ENCODE measurements around the gene CFHR2.
"Not testable (repeated sequence)": the region's sequence is repeated elsewhere in the genome, so short reads cannot be mapped to it uniquely, and the experiment has no call there.

CFHR2 gene

GRCh38 chr1:196970182-196970581 is 26.6 kb downstream of the CFHR2 start:
- no peak overlapping the region for H3K27ac ChIP-seq
- H3K4me3 ChIP-seq = no peak overlapping the region
- no peaks in the 10 kb centered on the region for H3K9me3 ChIP-seq
- DNase-seq = no peak
- no peaks in the 10 kb centered on the region for H3K4me1 ChIP-seq
- intact Hi-C loops (cut with DNase I; ENCODE audit: low total_unique reads) = no loop called here
- H3K36me3 ChIP-seq = no peaks in the 10 kb centered on the region
- TF ChIP-seq CTCF (IDR thresholded peaks at IDR 0.05) = no peak
- H3K27me3 ChIP-seq = no peaks in the 10 kb centered on the region

DNA sequence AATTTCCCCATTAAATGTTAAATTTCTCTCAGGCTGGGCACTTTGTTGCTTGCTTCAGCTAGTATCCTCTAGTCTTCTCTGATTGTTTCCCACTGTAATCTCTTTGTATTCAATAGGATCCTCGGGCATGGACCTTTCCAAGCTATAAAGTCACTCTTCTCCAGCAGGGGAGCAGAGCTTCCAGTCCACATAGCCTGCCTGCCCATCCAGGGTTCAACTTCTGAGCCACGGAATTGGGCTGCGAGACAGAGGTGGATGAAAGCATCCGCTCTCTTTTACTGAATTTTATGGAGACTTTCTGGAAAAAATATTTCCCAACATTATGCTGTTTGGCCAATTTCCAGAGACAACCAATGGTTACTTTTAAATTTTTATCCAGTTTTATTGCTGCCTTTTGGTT is 32.7 kb downstream of the CFHR2 start:
- Histone ChIP-seq H3K9me3 (no peaks in the 10 kb centered on the region), H3K27ac (no peak overlapping the region), H3K4me3 (no peak overlapping the region), H3K36me3 (no peaks in the 10 kb centered on the region), H3K27me3 (no peaks in the 10 kb centered on the region), H3K4me1 (no peaks in the 10 kb centered on the region)
- DNase-seq = no peak
- intact Hi-C loops (cut with DNase I; ENCODE audit: low total_unique reads) = no loop called here
- no peak for TF ChIP-seq CTCF (IDR thresholded peaks at IDR 0.05)

DNA sequence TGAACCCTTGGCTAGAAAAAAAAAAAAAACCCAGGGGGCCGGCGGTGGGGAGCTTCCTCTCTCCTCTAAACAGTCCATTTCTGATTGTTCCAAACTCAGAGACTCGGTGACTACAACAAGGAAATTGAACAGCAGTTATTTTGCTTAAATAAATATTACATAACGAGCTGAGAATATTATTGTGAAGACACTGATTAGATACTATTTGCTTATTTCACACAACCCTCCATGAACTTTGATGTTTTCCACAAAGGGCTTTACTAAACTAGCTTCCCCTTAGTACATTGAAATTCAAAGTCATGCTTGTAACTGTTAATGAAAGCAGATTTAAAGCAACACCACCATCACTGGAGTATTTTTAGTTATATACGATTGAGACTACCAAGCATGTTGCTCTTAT is 33.7 kb downstream of the CFHR2 start, which contains the start of gene CFHR5:
Gene CFHR5, plus strand, starts transcription at position 279 of the 400 bp plus-strand sequence. Its CDS starts 109 bp downstream, at position 388.
- no peak for TF ChIP-seq CTCF (IDR thresholded peaks at IDR 0.05)
- H3K27ac ChIP-seq = no peak within 1 kb of the TSS

GRCh38 chr1:196980859-196981258 is 37.3 kb downstream of the CFHR2 start:
- intact Hi-C loops (cut with DNase I; ENCODE audit: low total_unique reads) = no loop called here
- no peaks in the 10 kb centered on the region for H3K4me1 ChIP-seq
- H3K27me3 ChIP-seq = no peaks in the 10 kb centered on the region
- no peak overlapping the region for H3K27ac ChIP-seq
- no peaks in the 10 kb centered on the region for H3K36me3 ChIP-seq
- DNase-seq = no peak
- no peak overlapping the region for H3K4me3 ChIP-seq
- TF ChIP-seq CTCF (IDR thresholded peaks at IDR 0.05) = no peak
- no peaks in the 10 kb centered on the region for H3K9me3 ChIP-seq

More for the DNA sequence above, 33.7 kb downstream of the CFHR2 start, which contains the start of gene CFHR5:
- H3K9me3 ChIP-seq = no peaks in the 10 kb centered on the region
- H3K4me3 ChIP-seq = no peak within 1 kb of the TSS
- H3K4me1 ChIP-seq = no peaks in the 10 kb centered on the region
- intact Hi-C loops (cut with DNase I; ENCODE audit: low total_unique reads) = no loop called here
- no peak for DNase-seq
- H3K27me3 ChIP-seq = no peaks in the 10 kb centered on the region
- H3K36me3 ChIP-seq = no peaks in the 10 kb centered on the region

DNA sequence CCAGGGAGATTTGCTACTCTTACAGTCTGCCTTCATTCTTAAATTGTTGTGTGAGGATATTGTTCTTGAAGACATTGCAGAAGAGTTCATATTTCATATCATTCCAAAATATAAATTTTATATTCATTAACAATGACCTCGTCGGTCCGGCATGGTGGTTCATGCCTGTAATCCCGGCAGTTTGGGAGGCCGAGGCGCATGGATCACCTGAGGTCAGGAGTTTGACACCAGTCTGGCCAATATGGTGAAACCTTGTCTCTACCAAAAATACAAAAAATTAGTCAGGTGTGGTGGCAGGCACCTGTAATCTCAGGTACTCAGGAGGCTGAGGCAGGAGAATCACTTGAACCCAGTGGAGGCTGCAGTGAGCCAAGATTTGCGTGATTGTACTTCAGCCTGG is 38.7 kb downstream of the CFHR2 start:
- H3K4me1 ChIP-seq; H3K9me3 ChIP-seq; H3K27ac ChIP-seq; H3K27me3 ChIP-seq; DNase-seq; H3K36me3 ChIP-seq; intact Hi-C loops (cut with DNase I; ENCODE audit: low total_unique reads); H3K4me3 ChIP-seq: not testable (repeated sequence)

DNA sequence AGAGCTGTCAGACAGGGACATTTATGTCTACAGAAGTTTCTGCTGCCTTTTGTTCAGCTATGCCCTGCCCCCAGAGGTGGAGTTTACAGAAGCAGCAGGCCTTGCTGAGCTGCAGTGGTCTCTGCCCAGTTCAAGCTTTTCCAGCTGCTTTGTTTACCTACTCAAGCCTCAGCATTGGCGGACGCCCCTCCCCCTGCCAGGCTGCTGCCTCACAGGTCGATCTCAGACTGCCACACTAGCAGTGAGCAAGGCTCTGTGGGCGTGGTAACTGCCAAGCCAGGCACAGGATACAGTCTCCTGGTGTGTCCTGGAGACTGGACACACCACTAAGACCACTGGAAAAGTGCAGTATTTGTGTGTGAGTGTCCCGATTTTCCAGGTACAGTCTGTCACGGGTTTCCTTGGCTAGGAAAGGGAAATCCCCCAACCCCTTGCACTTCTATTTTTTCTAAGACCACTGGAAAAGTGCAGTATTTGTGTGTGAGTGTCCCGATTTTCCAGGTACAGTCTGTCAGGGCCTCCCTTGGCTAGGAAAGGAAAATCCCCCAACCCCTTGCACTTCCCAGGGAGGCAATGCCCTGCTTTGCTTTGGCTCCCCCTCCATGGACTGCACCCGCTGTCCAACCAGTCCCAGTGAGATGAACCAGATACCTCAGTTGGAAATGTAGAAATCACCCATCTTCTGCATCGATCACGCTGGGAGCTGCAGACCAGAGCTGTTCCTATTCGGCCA is 48.5 kb downstream of the CFHR2 start:
- H3K4me1 ChIP-seq; intact Hi-C loops (cut with DNase I; ENCODE audit: low total_unique reads); H3K27ac ChIP-seq; H3K36me3 ChIP-seq; H3K9me3 ChIP-seq; H3K4me3 ChIP-seq; DNase-seq; H3K27me3 ChIP-seq: not testable (repeated sequence)

DNA sequence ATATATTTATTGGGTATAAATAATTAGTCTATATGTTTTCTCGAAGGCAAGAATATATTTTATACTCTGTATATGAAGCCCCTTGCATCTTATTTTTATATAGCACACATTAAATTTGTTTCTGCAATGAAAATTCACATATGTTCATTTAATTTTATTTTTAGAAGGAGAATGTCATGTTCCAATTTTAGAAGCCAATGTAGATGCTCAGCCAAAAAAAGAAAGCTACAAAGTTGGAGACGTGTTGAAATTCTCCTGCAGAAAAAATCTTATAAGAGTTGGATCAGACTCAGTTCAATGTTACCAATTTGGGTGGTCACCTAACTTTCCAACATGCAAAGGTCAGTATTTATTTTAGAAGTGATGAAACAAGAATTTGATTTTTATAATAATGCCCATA is 50.4 kb downstream of the CFHR2 start:
- TF ChIP-seq CTCF (IDR thresholded peaks at IDR 0.05) = no peak
- no peak overlapping the region for H3K27ac ChIP-seq
- intact Hi-C loops (cut with DNase I; ENCODE audit: low total_unique reads) = no loop called here
- no peaks in the 10 kb centered on the region for H3K36me3 ChIP-seq
- H3K27me3 ChIP-seq = no peaks in the 10 kb centered on the region
- DNase-seq = no peak
- H3K4me1 ChIP-seq = no peaks in the 10 kb centered on the region
- H3K4me3 ChIP-seq = no peak overlapping the region
- H3K9me3 ChIP-seq = no peaks in the 10 kb centered on the region
